HG03460 (cell line): Measurements from ENCODE around the gene CFAP74.
"Not testable (repeated sequence)": the region's sequence is repeated elsewhere in the genome, so short reads cannot be mapped to it uniquely, and the experiment has no call there.

ENCODE experiments used
- ATAC-seq: cut with Tn5 transposase; IDR thresholded peaks from one replicate; pipeline ENCODE4 v1.9.1; 2021; ENCODE audit not compliant: unreplicated experiment

The CFAP74 gene

DNA sequence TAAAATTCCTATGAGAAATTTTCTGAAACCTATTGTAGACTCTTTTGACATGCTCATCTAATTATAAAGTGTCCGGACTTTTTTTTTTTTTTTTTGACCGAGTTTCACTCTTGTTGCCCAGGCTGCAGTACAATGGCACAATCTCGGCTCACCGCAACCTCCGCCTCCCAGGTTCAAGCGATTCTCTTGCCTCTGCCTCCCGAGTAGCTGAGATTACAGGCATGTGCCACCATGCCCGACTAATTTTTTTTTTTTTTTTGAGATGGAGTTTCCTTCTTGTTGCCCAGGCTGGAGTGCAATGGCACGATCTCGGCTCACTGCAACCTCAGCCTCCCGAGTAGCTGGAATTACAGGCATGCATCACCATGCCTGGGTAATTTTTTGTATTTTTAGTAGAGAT, 119.7 kb downstream of the CFAP74 start:
- not testable (repeated sequence) for ATAC-seq

- no peak for ATAC-seq
These were observed 120.3 kb downstream of the CFAP74 start for GRCh38 chr1:1883092-1883873.

- ATAC-seq: no peak
These were observed 121.9 kb downstream of the CFAP74 start for GRCh38 chr1:1881727-1882126.

GRCh38 chr1:1880617-1881312, 122.8 kb downstream of the CFAP74 start:
- ATAC-seq: no peak

DNA sequence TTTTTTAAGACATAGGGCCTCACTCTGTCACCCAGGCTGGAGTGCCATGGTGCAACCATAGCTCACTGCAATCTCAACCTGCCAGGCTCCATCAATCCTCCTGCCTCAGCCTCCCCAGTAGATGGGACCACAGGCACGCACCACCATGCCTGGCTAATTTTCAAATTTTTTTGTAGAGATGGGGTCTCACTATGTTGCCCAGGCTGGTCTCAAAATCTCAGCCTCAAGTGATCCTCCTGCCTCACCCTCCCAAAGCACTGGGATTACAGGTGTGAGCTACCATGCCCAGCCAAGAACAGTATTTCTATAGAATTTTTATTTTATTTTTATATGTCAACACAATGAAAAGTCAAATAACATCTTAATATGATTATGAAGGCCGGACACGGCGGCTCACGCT, 123.6 kb downstream of the CFAP74 start:
- no peak for ATAC-seq

DNA sequence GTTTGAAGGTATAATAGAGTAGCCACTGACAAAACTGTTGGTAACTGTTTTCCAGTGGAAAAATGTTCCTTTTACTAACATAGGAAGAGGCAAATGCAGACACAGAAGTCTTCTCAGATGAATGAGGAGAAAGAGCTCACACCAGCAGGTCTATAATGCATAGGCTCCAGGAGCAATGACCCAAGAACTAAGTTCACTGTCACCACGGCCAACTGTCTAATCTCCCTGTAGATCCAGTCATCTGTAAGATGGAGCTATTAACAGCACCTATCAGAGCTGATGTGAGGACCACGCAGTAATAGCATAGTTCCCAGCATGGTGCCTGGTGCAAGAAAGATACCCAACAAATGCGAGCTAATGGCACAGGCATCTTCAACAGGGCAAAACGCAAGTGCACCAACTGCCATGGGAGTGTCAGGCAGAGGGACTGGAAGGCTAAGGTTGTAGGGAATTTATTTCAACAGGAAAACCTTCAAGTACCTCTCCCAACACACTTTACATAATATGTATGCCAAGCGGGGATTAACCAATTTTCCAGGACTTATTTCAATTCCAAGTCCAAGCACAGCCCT, 125.6 kb downstream of the CFAP74 start:
- no peak for ATAC-seq

- no peak for ATAC-seq
These were observed 127.2 kb downstream of the CFAP74 start for GRCh38 chr1:1876335-1876930.

DNA sequence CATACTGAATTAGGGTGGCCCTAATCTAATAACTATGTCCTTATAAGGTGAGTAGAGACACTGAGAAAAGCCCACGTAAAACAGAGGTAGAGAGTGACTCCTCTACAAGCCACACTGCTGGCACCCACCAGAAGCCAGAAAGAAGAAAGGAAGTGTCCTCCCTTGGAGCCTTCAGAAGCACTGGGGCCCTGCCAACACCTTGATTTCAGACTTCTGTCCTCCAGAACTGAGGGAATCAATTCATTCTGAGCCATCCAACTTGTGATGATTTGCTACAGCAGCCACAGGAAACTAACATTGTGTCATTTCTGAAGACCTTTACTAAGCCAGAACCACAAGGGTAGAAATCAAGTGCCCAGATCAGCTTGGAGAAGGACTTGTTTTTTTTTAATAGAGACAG, 127.7 kb downstream of the CFAP74 start:
- ATAC-seq: no peak

- no peak for ATAC-seq
These were observed 128.7 kb downstream of the CFAP74 start for GRCh38 chr1:1874901-1875300.

- ATAC-seq: no peak
These were observed 130.4 kb downstream of the CFAP74 start for GRCh38 chr1:1873186-1873585.

DNA sequence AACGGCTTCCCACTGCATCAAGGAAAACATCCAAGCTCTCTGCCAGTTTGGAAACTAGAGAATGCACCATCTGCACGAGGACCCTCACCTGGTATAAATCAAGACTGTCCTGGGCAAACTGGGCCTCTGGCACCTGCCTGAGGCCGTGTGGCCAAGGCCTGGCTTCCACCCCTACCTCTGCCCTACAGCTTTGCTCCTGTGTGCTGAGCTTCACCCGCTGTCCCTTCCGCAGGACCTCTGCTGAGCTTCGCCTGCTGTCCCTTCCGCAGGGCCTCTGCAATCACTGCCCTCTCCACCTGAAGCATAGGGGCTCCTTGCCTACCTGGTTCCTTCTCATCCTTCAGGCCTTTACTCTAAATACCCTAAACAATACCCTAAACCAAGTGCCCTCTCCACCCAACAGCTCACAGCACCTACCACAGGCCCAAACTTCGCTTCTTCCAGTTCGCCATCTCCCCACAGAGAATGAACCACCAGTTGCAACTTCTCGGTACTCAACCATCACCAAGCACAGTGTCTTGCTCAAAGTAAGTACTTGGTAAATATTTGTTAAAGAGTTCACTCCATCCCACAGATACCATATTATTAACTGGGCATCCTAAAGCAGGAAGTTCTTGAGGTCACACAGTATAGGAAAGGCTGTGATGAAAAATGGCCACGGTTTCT, 131.1 kb downstream of the CFAP74 start:
- ATAC-seq: no peak
